Aortic smooth muscle cell (primary cell): ENCODE measurements around the gene LARGE2. TPM values are rescaled to one million over a fixed set of nuclear protein-coding genes. Genes with fewer than 3 reads are reported as not detected.

Source experiments
- total RNA-seq: library from RNA; depleted of rRNA; stranded (reverse); fragments of >200 nt; gene quantifications from 2 replicates; pipeline ENCODE4 v1.2.3, GENCODE V29; 2014

LARGE2 gene
- total RNA-seq = not detected in 2 replicates

DNA sequence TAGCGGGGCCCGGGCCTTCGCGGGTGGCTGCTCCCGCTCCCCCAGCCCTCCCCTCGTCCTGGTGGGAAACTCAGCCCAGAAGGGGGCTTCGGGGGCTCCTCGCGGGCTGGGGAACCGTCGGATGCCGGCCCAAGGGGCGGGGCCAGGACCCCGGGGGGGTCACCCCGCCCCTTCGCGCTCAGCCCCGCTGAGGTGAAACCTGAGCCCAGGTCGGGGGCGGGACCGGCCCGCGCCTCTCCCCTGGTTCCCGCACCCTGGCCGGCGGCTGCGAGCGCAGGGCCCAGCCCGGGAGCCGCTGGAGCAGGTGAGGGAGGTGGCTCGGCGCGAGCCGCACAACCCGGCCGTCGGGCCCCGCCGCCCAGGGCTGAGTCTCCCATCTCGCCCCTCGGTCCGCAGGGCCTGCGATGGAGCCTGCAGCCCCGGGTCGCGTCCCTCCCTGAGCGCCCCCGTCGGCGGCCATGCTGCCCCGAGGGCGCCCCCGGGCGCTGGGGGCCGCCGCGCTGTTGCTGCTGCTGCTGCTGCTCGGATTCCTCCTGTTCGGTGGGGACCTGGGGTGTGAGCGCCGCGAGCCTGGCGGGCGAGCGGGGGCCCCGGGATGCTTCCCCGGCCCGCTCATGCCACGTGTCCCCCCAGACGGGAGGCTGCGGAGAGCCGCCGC, at the start of gene LARGE2:
LARGE2 (plus strand) TSS at position 232 of the 658 bp plus-strand sequence; CDS start at position 459, 227 bp downstream.

DNA sequence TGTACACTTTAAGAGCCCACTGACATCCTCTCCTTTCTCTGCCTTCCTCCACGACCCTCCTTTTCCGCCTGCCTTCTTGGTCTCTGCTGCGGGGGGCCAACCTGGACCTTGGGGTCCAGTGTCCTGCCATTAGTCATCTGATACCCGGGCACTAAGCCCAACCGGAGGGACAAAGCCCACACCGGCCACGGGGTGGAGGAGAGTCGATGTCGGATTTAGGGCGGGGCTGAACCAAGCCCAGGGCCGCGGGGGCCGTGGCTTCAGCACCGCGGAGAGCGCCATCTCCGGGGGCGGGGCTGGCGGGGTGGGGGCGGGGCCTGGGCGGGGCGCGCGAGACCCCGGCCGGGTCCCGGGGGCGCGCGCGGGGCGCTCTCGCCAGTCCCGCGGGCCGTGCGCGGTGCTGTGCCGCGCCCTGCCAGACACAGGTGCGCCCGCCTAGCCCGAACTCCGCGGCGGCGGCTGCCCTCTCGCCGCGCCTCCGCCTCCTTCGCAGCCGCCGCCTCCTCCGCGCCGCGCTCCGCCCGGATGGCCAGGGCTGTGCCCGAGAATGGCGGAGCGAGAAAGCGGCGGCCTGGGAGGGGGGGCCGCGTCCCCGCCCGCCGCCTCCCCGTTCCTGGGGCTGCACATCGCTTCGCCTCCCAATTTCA, 37.1 kb upstream of the LARGE2 start, which contains the start of gene MAPK8IP1:
MAPK8IP1 (plus strand) TSS at position 378 of the 647 bp plus-strand sequence; CDS start at position 548, 170 bp downstream.

DNA sequence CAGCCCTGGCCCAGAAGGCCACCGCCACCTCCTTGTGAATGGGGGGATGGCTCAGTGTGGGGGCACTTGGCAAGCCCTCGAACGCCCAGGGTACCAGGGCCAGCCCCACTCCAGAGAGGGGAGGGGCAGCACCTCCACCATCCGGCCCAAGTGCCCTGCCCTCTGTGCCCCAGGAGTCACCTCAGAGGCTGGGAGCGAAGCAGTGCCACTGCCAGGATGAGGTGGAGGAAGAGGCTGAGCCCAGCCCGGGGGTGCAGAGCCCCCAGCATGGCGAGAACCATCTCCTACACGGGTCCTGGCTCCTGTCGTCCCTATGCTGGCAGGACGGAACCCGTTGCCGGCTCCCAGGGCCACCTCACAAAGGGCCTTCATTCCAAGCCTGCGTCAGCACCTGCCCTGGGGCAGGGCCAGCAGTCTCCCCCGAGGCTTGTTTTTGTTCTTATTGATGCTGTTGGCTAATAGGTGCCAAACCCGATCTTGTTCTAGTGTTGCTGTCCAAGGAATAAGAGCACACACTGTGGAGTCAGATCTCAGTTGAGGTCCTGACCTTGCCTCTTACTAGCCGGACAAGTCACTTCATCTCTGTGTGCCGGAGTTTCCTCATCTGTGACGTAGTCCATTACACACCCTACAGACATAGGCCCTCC, 15.4 kb upstream of the LARGE2 start, which contains the start of gene FREY1:
FREY1 (minus strand) TSS at position 307 of the 647 bp plus-strand sequence; CDS start at position 281, 26 bp downstream.

DNA sequence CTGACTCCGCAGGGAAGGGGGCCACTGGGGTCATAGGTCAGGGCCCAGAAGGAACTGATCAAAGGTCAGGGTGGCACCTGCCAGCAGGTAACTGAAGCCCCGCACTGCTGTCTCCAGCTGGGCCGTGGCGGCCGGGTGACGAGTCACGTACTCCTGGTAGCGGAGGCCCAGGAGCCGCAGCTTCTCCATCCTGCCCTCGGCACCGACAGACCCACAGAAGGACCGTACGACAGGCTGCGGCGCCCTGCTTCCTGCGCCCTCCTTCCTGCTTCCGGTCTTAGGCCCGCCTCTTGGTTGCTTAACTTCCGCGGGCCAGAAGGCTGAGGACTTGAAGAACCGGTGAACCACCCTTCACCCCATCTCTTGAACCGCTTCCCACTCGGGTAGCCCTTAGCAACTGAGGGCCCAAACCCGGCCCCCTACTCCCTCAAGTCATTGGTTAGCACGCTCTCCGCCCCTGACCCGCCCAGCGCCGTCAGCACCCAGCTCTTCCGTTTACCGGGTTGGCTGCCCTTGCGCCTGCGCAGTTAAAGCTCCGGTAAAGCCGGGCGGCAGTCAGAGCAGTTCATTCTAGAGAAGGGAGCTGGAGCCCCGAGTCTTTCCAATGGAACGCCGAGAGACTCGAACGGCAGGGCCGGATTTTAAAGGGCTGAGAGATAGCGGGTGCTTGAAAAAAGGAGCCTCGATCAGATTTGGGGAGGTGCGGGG, 4.7 kb upstream of the LARGE2 start, which contains the start of gene PEX16:
PEX16 (minus strand) TSS at position 255 of the 708 bp plus-strand sequence; CDS start at position 189, 66 bp downstream.

Other genes starting within 250 kb of the LARGE2 start
- gene SLC35C1, start 117.5 kb upstream of the LARGE2 start, total RNA-seq = 6.5 and 8.3 TPM in 2 replicates
- gene CRY2, start 75.2 kb upstream of the LARGE2 start, total RNA-seq = 13.2 and 14.7 TPM in 2 replicates
- gene MAPK8IP1, start 37.0 kb upstream of the LARGE2 start, total RNA-seq = 6.5 and 6.6 TPM in 2 replicates
- 0.44 and 0.79 TPM in 2 replicates for gene FREY1, start 15.4 kb upstream of the LARGE2 start, total RNA-seq
- gene PEX16, start 4.8 kb upstream of the LARGE2 start, total RNA-seq = 26.1 and 30.0 TPM in 2 replicates
- 7.8 and 12.5 TPM in 2 replicates for gene PHF21A, start 198.8 kb downstream of the LARGE2 start, total RNA-seq